Ovary (tissue), 9 donors: ENCODE measurements around the gene TOB1. TPM values are rescaled to one million over a fixed set of nuclear protein-coding genes. Genes with fewer than 3 reads are reported as not detected.

Source experiments
- DNase-seq, 5 donors: peaks; one replicate each; pipeline ENCODE4 v3.0.0-alpha.2; 2019 to 2020
- H3K27ac ChIP-seq, 2 donors: fragments of 200-600 bp; one replicate each; pipeline versions ENCODE4 v1.5.1 to v1.8.0; 2019 to 2022
- H3K27me3 ChIP-seq: fragments of 200-600 bp; one replicate; pipeline ENCODE4 v1.8.0; 2022
- H3K36me3 ChIP-seq: fragments of 200-600 bp; sonication (generic); one replicate; pipeline ENCODE4 v1.5.1; 2019
- H3K4me1 ChIP-seq: one replicate; pipeline ENCODE4 v1.8.1; 2013; ENCODE audit warnings: mild to moderate bottlenecking, moderate library complexity; ENCODE audit not compliant: insufficient read depth
- H3K4me3 ChIP-seq: fragments of 200-600 bp; sonication (generic); one replicate; pipeline ENCODE4 v1.5.1; 2017
- H3K9me3 ChIP-seq, 2 donors: fragments of 200-600 bp in 1 of 2; sonication (generic) in 1 of 2; one replicate each; pipeline versions ENCODE4 v1.5.1 to v1.8.1; 2013 to 2019; ENCODE audit warnings: mild to moderate bottlenecking in 1 of 2, moderate library complexity in 1 of 2
- EP300 ChIP-seq: sonication (generic); formaldehyde crosslinking; IDR thresholded peaks from one replicate; pipeline ENCODE4 v1.6.1; 2017; ENCODE audit warnings: antibody characterized with exemption
- POLR2A ChIP-seq: fragments of 450-650 bp; IDR thresholded peaks from one replicate; pipeline ENCODE4 v1.6.1; 2017; ENCODE audit warnings: antibody characterized with exemption, mild to moderate bottlenecking, moderate library complexity
- WGBS, 3 donors: extraction: QIAGEN DNeasy Blood & Tissue Kit in 1 of 3; methylation state at CpG; one replicate each; pipeline versions ENCODE4 v1.1.5 to v1.1.7; 2013 to 2017; 5-methylcytosine and 5-hydroxymethylcytosine counted together
- intact Hi-C, 4 donors: fragments of 100-400 bp; cut with DNase I; formaldehyde crosslinking; loops; one replicate each; pipeline versions ENCODE4 v1.11.0 to v1.15.1; 2022 to 2023
- polyA plus RNA-seq, 2 donors: library from polyadenylated mRNA; stranded (reverse); fragments of 200-250 nt in 1 of 2; fragments of 350-450 nt in 1 of 2; fragmentation: Illumina TruSeq in 1 of 2; extraction: RNeasy Lipid Tissue Mini Kit (QIAGEN cat#74804) in 1 of 2; gene quantifications; one replicate each; pipeline ENCODE4 v1.2.3, GENCODE V29; 2013 to 2014
- total RNA-seq, 7 donors: library from RNA; depleted of rRNA in 2 of 7; stranded (reverse); fragments of >200 nt in 2 of 7; fragmentation: NEBNext Ultra II Directional in 3 of 7; extraction: Animal tissue kit (Norgen Biotek cat#: 25700) in 3 of 7; gene quantifications; one replicate each; pipeline versions ENCODE4 v1.1.0 to v1.2.4, GENCODE V29; 2016 to 2023
- TF ChIP-seq, protein P1 (sequence below), 3 donors: fragments of 450-650 bp in 2 of 3; fragments of 200-600 bp in 1 of 3; IDR thresholded peaks; one replicate each; pipeline versions ENCODE4 v1.5.1 to v1.8.0; 2016 to 2022; ENCODE audit warnings: antibody characterized with exemption in 3 of 3, mild to moderate bottlenecking in 1 of 3
- donor health status: DM: no; HTN: no; CAD: no; lungs with moderate emphysema.
- donor health status: DM: no; HTN: no; CAD: no.
- donor health status: Bipolar disorder and iron deficiency.
- donor health status: DM: yes; HTN: yes; CAD: no.
- donor health status: DM: no; HTN: no; CAD: no.
- donor health status: DM: yes; HTN: yes; CAD: no.

Gene TOB1
- total and polyA plus RNA-seq, 9 donors = 19.6 to 150 (median 72.1) TPM

- no peak for DNase-seq
- intact Hi-C loops = no loop called here
- Histone ChIP-seq H3K27ac (no peak overlapping the region), H3K4me3 (no peak overlapping the region), H3K27me3 (no peaks in the 10 kb centered on the region), H3K36me3 (no peaks in the 10 kb centered on the region), H3K9me3 (no peaks in the 10 kb centered on the region), H3K4me1 (peaks cover 1% of the 10 kb centered on the region)
- WGBS, 3 donors = 92 to 95% (median 92%) methylated on average over 4 of the region's 4 CpGs
- TF ChIP-seq, protein P1, sequence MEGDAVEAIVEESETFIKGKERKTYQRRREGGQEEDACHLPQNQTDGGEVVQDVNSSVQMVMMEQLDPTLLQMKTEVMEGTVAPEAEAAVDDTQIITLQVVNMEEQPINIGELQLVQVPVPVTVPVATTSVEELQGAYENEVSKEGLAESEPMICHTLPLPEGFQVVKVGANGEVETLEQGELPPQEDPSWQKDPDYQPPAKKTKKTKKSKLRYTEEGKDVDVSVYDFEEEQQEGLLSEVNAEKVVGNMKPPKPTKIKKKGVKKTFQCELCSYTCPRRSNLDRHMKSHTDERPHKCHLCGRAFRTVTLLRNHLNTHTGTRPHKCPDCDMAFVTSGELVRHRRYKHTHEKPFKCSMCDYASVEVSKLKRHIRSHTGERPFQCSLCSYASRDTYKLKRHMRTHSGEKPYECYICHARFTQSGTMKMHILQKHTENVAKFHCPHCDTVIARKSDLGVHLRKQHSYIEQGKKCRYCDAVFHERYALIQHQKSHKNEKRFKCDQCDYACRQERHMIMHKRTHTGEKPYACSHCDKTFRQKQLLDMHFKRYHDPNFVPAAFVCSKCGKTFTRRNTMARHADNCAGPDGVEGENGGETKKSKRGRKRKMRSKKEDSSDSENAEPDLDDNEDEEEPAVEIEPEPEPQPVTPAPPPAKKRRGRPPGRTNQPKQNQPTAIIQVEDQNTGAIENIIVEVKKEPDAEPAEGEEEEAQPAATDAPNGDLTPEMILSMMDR (IDR thresholded peaks at IDR 0.05) = no peak
- TF ChIP-seq POLR2A = no peak
- TF ChIP-seq EP300 = no peak
Measured at GRCh38 chr17:50818261-50818660, 47.9 kb downstream of the TOB1 start.

DNA sequence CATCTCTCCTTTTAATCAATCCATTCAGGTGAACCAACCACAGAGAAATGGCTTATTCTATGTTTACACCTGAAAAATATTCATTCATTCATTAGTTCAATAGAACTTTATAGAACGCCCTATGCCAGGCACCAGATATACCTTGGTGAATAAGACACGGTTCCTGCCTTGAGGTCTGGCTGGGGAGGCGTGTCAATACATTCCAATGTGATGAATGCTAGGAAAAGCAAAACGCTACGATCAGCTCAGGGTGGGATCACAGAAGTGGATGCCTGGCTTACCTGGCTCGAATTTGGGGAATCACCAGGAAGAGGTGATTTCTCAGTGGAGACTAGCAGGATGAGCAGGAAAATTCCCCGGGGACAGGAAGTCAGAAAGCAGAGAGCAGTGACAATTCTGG, 48.3 kb downstream of the TOB1 start:
- Histone ChIP-seq H3K4me3 (no peak overlapping the region), H3K9me3 (no peaks in the 10 kb centered on the region), H3K27ac (no peak overlapping the region), H3K27me3 (no peaks in the 10 kb centered on the region), H3K4me1 (peaks cover 1% of the 10 kb centered on the region), H3K36me3 (no peaks in the 10 kb centered on the region)
- WGBS, 3 donors = 44 to 49% (median 47%) methylated on average over 7 of the region's 7 CpGs
- DNase-seq = no peak
- TF ChIP-seq, protein P1 (IDR thresholded peaks at IDR 0.05) = no peak
- no peak for TF ChIP-seq POLR2A
- TF ChIP-seq EP300 = no peak
- intact Hi-C loops = no loop called here

GRCh38 chr17:50816771-50817751, 49.1 kb downstream of the TOB1 start:
- Histone ChIP-seq H3K27ac (no peak overlapping the region), H3K27me3 (no peaks in the 10 kb centered on the region), H3K36me3 (no peaks in the 10 kb centered on the region), H3K4me1 (peaks cover 1% of the 10 kb centered on the region), H3K4me3 (no peak overlapping the region), H3K9me3 (no peaks in the 10 kb centered on the region)
- peak in 4 of 5 donors; percentile 62 to 82 (median 69) for DNase-seq
- 24 to 31% (median 28%) methylated on average over 27 of the region's 27 CpGs for WGBS, 3 donors
- no peak for TF ChIP-seq EP300
- TF ChIP-seq, protein P1 (IDR thresholded peaks at IDR 0.05) = peak; percentile 38 to 77 (median 57)
- intact Hi-C loops = no loop called here

- Histone ChIP-seq H3K4me3 (no peak overlapping the region), H3K27ac (no peak overlapping the region), H3K9me3 (no peaks in the 10 kb centered on the region), H3K4me1 (peaks cover 1% of the 10 kb centered on the region), H3K36me3 (no peaks in the 10 kb centered on the region), H3K27me3 (no peaks in the 10 kb centered on the region)
- no peak for DNase-seq
- WGBS, 3 donors = 83 to 89% (median 89%) methylated on average over 5 of the region's 5 CpGs
- intact Hi-C loops = no loop called here
- no peak for TF ChIP-seq POLR2A
- TF ChIP-seq, protein P1 (IDR thresholded peaks at IDR 0.05) = no peak
- TF ChIP-seq EP300 = no peak
Measured at GRCh38 chr17:50816271-50816670, 49.9 kb downstream of the TOB1 start.
